ENCODE results near the gene FURIN.

DNA sequence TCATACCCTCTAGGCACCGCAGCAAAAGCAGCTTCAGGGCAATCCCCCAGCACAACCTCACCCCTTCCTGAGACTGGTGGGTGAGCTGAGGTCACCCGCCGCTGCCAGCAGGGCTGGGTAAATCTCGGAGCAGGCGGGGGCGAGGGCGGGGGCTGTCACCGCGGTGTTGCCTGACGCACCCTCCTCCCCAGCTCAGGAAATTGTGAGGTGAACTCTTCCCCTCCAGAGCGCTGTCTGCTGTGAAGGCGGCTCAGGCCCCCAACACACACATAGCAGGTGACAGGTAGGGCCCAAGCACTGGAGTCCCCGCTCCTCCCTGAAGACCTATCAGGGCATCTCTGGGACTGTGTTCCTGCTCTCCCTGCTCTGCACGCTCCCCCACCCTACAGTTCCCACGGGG, 30.2 kb upstream of the FURIN start:
- TF ChIP-seq, protein P1, sequence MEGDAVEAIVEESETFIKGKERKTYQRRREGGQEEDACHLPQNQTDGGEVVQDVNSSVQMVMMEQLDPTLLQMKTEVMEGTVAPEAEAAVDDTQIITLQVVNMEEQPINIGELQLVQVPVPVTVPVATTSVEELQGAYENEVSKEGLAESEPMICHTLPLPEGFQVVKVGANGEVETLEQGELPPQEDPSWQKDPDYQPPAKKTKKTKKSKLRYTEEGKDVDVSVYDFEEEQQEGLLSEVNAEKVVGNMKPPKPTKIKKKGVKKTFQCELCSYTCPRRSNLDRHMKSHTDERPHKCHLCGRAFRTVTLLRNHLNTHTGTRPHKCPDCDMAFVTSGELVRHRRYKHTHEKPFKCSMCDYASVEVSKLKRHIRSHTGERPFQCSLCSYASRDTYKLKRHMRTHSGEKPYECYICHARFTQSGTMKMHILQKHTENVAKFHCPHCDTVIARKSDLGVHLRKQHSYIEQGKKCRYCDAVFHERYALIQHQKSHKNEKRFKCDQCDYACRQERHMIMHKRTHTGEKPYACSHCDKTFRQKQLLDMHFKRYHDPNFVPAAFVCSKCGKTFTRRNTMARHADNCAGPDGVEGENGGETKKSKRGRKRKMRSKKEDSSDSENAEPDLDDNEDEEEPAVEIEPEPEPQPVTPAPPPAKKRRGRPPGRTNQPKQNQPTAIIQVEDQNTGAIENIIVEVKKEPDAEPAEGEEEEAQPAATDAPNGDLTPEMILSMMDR (IDR thresholded peaks at IDR 0.05; ENCODE audit: low read length): no peak
- no peak for TF ChIP-seq EZH2phosphoT487 (IDR thresholded peaks at IDR 0.05; ENCODE audit: low read length)
- TF ChIP-seq EZH2 (optimal IDR thresholded peaks at IDR 0.05; ENCODE audit: low read depth, low read length): no peak

Data from MM.1S (cell line).